ENCODE measurements around the gene CTDNEP1.

DNA sequence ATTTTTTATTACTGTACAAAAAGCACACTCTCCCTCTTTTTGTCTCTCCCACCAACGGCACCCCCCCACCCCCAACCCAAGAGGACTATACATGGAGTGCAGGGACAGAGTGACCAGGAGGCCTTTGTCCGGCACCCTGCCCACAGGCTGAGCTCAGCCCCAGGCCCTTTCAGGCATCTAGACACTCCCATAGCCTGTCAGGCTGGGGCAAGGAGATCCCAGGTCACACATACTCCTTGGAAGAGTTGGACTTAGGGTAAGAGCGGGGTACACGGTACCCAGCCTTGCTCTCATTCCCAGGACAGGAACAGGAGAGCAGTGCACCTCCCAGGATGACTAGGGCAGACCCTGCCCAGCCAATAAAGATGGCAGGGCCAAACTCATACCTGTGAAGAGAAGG, 8.6 kb upstream of the CTDNEP1 start:
- no peak for TF ChIP-seq EZH2 (IDR thresholded peaks at IDR 0.05; ENCODE audit: borderline replicate concordance, low read depth, low read length, severe bottlenecking)
- TF ChIP-seq, protein P1, sequence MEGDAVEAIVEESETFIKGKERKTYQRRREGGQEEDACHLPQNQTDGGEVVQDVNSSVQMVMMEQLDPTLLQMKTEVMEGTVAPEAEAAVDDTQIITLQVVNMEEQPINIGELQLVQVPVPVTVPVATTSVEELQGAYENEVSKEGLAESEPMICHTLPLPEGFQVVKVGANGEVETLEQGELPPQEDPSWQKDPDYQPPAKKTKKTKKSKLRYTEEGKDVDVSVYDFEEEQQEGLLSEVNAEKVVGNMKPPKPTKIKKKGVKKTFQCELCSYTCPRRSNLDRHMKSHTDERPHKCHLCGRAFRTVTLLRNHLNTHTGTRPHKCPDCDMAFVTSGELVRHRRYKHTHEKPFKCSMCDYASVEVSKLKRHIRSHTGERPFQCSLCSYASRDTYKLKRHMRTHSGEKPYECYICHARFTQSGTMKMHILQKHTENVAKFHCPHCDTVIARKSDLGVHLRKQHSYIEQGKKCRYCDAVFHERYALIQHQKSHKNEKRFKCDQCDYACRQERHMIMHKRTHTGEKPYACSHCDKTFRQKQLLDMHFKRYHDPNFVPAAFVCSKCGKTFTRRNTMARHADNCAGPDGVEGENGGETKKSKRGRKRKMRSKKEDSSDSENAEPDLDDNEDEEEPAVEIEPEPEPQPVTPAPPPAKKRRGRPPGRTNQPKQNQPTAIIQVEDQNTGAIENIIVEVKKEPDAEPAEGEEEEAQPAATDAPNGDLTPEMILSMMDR (IDR thresholded peaks at IDR 0.05; ENCODE audit: extremely low read depth in 1 of 2, insufficient read depth in 1 of 2, low read depth in 1 of 2, low read length in 2 of 2) = no peak
- TF ChIP-seq POLR2A (IDR thresholded peaks at IDR 0.05; ENCODE audit: low read depth, low read length) = no peak

Data from endothelial cell of umbilical vein (primary cell).